H9 (cell line): ENCODE measurements around the gene SRGN. TPM values are rescaled to one million over a fixed set of nuclear protein-coding genes. Genes with fewer than 3 reads are reported as not detected.

Experiments used
- DNase-seq: peaks from one replicate; pipeline ENCODE4 v3.0.0-alpha.2; 2017
- H2AFZ ChIP-seq: one replicate; pipeline ENCODE4 v1.6.1; 2013; ENCODE audit warnings: mild to moderate bottlenecking, low read length, control low read depth, moderate library complexity
- H2AK5ac ChIP-seq: 2 replicates; pipeline ENCODE4 v1.6.1; 2013; ENCODE audit warnings: low read length, control low read depth, mixed read lengths; ENCODE audit not compliant: insufficient read length
- H2BK120ac ChIP-seq: one replicate; pipeline ENCODE4 v1.6.1; 2013; ENCODE audit warnings: low read depth, mild to moderate bottlenecking, low read length, control low read depth, inconsistent platforms; ENCODE audit not compliant: poor library complexity, severe bottlenecking
- H2BK12ac ChIP-seq: 2 replicates; pipeline ENCODE4 v1.6.1; 2013; ENCODE audit warnings: low read length, control low read depth, mixed read lengths, low read depth; ENCODE audit not compliant: insufficient read length
- H2BK15ac ChIP-seq: 2 replicates; pipeline ENCODE4 v1.6.1; 2013; ENCODE audit warnings: low read depth, low read length, control low read depth
- H2BK20ac ChIP-seq: one replicate; pipeline ENCODE4 v1.6.1; 2013; ENCODE audit warnings: low read depth, mild to moderate bottlenecking, low read length, control low read depth, inconsistent platforms; ENCODE audit not compliant: poor library complexity, severe bottlenecking
- H2BK5ac ChIP-seq: 2 replicates; pipeline ENCODE4 v1.6.1; 2013; ENCODE audit warnings: low read length, control low read depth, mixed read lengths; ENCODE audit not compliant: insufficient read length
- H3K14ac ChIP-seq: 2 replicates; pipeline ENCODE4 v1.6.1; 2013; ENCODE audit warnings: low read length, control low read depth; ENCODE audit not compliant: insufficient read depth
- H3K18ac ChIP-seq: 2 replicates; pipeline ENCODE4 v1.6.1; 2013; ENCODE audit warnings: low read depth, mild to moderate bottlenecking, mixed read lengths, low read length, control low read depth; ENCODE audit not compliant: insufficient read length
- H3K23ac ChIP-seq: 2 replicates; pipeline ENCODE4 v1.6.1; 2013; ENCODE audit warnings: low read length, control low read depth, mixed read lengths, low read depth; ENCODE audit not compliant: insufficient read length
- H3K23me2 ChIP-seq: 2 replicates; pipeline ENCODE4 v1.6.1; 2013; ENCODE audit warnings: low read depth, mild to moderate bottlenecking, mixed read lengths, low read length, control low read depth; ENCODE audit not compliant: insufficient read length, poor library complexity, severe bottlenecking
- H3K27ac ChIP-seq: 2 replicates; pipeline ENCODE4 v1.5.1; 2013; ENCODE audit warnings: low read length, control low read depth, mixed read lengths, low read depth; ENCODE audit not compliant: insufficient read length
- H3K27me3 ChIP-seq: 2 replicates; pipeline ENCODE4 v1.6.1; 2013; ENCODE audit warnings: low read length, control low read depth, inconsistent platforms; ENCODE audit not compliant: insufficient read depth
- H3K4ac ChIP-seq: 2 replicates; pipeline ENCODE4 v1.6.1; 2013; ENCODE audit warnings: low read depth, mild to moderate bottlenecking, control low read depth, inconsistent platforms, low read length, moderate library complexity
- H3K4me1 ChIP-seq: 2 replicates; pipeline ENCODE4 v1.6.1; 2013; ENCODE audit warnings: low read length, control low read depth, inconsistent platforms; ENCODE audit not compliant: insufficient read depth
- H3K4me2 ChIP-seq: 2 replicates; pipeline ENCODE4 v1.6.1; 2013; ENCODE audit warnings: low read length, control low read depth, mixed read lengths; ENCODE audit not compliant: insufficient read length, insufficient read depth
- H3K56ac ChIP-seq: 2 replicates; pipeline ENCODE4 v1.6.1; 2013; ENCODE audit warnings: low read depth, mild to moderate bottlenecking, mixed read lengths, low read length, control low read depth; ENCODE audit not compliant: insufficient read length
- H3K79me1 ChIP-seq: 2 replicates; pipeline ENCODE4 v1.6.1; 2013; ENCODE audit warnings: low read depth, mild to moderate bottlenecking, moderate library complexity, low read length, control low read depth, inconsistent platforms; ENCODE audit not compliant: insufficient read depth, poor library complexity, severe bottlenecking
- H3K79me2 ChIP-seq: 2 replicates; pipeline ENCODE4 v1.6.1; 2013; ENCODE audit warnings: low read length, control low read depth, inconsistent platforms; ENCODE audit not compliant: insufficient read depth
- H3K9ac ChIP-seq: 2 replicates; pipeline ENCODE4 v1.6.1; 2013; ENCODE audit warnings: low read length, control low read depth, mixed read lengths; ENCODE audit not compliant: insufficient read length; ENCODE audit errors: extremely low read depth
- H3K9me3 ChIP-seq: one replicate; pipeline ENCODE4 v1.6.1; 2013; ENCODE audit warnings: low read depth, low read length, inconsistent platforms; ENCODE audit not compliant: control insufficient read depth
- H3T11ph ChIP-seq: one replicate; pipeline ENCODE4 v1.6.1; 2013; ENCODE audit warnings: mild to moderate bottlenecking, low read length, control low read depth, inconsistent platforms
- H4K20me1 ChIP-seq: one replicate; pipeline ENCODE4 v1.6.1; 2013; ENCODE audit not compliant: control insufficient read depth, insufficient read length, insufficient read depth
- H4K5ac ChIP-seq: 2 replicates; pipeline ENCODE4 v1.6.1; 2013; ENCODE audit warnings: low read depth, mild to moderate bottlenecking, mixed read lengths, low read length, control low read depth; ENCODE audit not compliant: insufficient read length
- H4K8ac ChIP-seq: replicated peaks from 2 replicates; pipeline ENCODE4 v1.6.1; 2013; ENCODE audit warnings: low read length, control low read depth, mixed read lengths, low read depth; ENCODE audit not compliant: insufficient read length
- H4K91ac ChIP-seq: 2 replicates; pipeline ENCODE4 v1.6.1; 2013; ENCODE audit warnings: low read depth, mild to moderate bottlenecking, moderate library complexity, mixed read lengths, low read length, control low read depth; ENCODE audit not compliant: insufficient read length
- H3K27ac Mint-ChIP-seq, 3 experiments: 2 replicates in 2 of 3; 3 replicates in 1 of 3; pipeline ENCODE4 v1.8.0; 2020 to 2021; ENCODE audit warnings: mixed read lengths in 3 of 3, mild to moderate bottlenecking in 1 of 3, moderate library complexity in 1 of 3
- H3K27me3 Mint-ChIP-seq: 2 replicates; pipeline ENCODE4 v1.8.0; 2021; ENCODE audit warnings: low read depth, mild to moderate bottlenecking, moderate library complexity, mixed read lengths
- H3K36me3 Mint-ChIP-seq, 3 experiments: 2 replicates in 2 of 3; 3 replicates in 1 of 3; pipeline ENCODE4 v1.8.0; 2020 to 2021; ENCODE audit warnings: low read depth in 3 of 3, mixed read lengths in 3 of 3; ENCODE audit not compliant: insufficient read depth in 1 of 3
- H3K4me1 Mint-ChIP-seq, 2 experiments: 2 replicates each; pipeline ENCODE4 v1.8.0; 2020; ENCODE audit warnings: mixed read lengths in 2 of 2
- H3K4me3 Mint-ChIP-seq, 2 experiments: 2 replicates in 1 of 2; 3 replicates in 1 of 2; pipeline ENCODE4 v1.8.0; 2020 to 2021; ENCODE audit warnings: mild to moderate bottlenecking in 2 of 2, mixed read lengths in 2 of 2, moderate library complexity in 1 of 2
- H3K9me3 Mint-ChIP-seq, 2 experiments: 2 replicates in 1 of 2; 3 replicates in 1 of 2; pipeline ENCODE4 v1.8.0; 2020; ENCODE audit warnings: mild to moderate bottlenecking in 2 of 2, mixed read lengths in 2 of 2, moderate library complexity in 1 of 2
- WGBS: extraction: QIAGEN DNeasy Blood & Tissue Kit; methylation state at CpG from one replicate; pipeline ENCODE4 v1.1.7; 2013; ENCODE audit warnings: missing lambda C conversion rate, low lambda C conversion rate, mixed read lengths; ENCODE audit not compliant: insufficient read length; ENCODE audit errors: extremely low coverage; 5-methylcytosine and 5-hydroxymethylcytosine counted together
- total RNA-seq: library from RNA; stranded (reverse); gene quantifications from 2 replicates; pipeline ENCODE4 v1.2.1, GENCODE V29; 2021
- TF ChIP-seq, protein P1 (sequence below): fragments of 200-600 bp; sonication (generic); conservative IDR thresholded peaks from 3 replicates; pipeline ENCODE4 v1.8.0; 2021; ENCODE audit warnings: antibody characterized with exemption, mild to moderate bottlenecking

The SRGN gene
- total RNA-seq, 1 experiment from 2014 or later = not detected

DNA sequence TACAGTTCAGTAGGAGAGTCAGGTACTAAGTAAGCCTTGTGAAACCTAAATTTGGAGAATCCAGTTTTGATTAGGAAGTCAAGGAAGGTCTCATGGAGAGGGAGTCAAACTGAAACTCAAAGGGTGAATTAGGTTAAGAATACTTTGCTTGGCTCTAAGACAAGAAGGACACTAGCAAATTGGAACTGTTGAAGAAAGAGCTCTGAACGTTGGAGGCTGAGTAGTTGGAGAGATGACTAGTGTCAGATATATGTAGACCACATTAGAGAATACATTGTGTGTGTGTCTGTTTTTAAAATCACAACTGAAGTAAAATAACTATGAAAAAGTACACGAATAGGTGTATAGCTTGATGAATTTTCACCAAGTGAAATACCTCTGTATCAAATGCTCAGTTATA, 42.3 kb downstream of the SRGN start:
- no peak overlapping the region for H2BK20ac ChIP-seq
- H3T11ph ChIP-seq = no peak overlapping the region
- no peaks in the 10 kb centered on the region for H3K27me3 ChIP-seq
- no peak overlapping the region for H3K56ac ChIP-seq
- no peak for DNase-seq
- Mint-ChIP-seq H3K4me1 (peaks cover 6 to 7% of the 10 kb centered on the region in 2 experiments), H3K4me3 (no peak overlapping the region), H3K27me3 (no peaks in the 10 kb centered on the region), H3K27ac (peak overlapping the region in 1 of 3 experiments; percentile 32; a peak in 3 of 7 replicates), H3K36me3 (peaks cover 1 to 25% (median 17%) of the 10 kb centered on the region in 3 experiments; a peak in 5 of 7 replicates), H3K9me3 (no peaks in the 10 kb centered on the region)
- no peak overlapping the region for H2BK120ac ChIP-seq
- H3K79me2 ChIP-seq = peaks cover 7% of the 10 kb centered on the region; the same call in 1 of the 2 replicates
- no peak overlapping the region for H4K91ac ChIP-seq
- no peak overlapping the region for H2BK15ac ChIP-seq
- H3K27ac ChIP-seq = no peak overlapping the region
- H4K8ac ChIP-seq = no peak overlapping the region
- H3K4ac ChIP-seq = no peak overlapping the region
- WGBS = no CpG with 5 or more reads among the region's 2 CpGs
- H2BK12ac ChIP-seq = no peak overlapping the region
- H3K18ac ChIP-seq = no peak overlapping the region
- no peaks in the 10 kb centered on the region for H3K4me1 ChIP-seq
- no peaks in the 10 kb centered on the region for H3K9me3 ChIP-seq
- H3K9ac ChIP-seq = no peak overlapping the region
- H3K79me1 ChIP-seq = peaks cover 5% of the 10 kb centered on the region
- TF ChIP-seq, protein P1, sequence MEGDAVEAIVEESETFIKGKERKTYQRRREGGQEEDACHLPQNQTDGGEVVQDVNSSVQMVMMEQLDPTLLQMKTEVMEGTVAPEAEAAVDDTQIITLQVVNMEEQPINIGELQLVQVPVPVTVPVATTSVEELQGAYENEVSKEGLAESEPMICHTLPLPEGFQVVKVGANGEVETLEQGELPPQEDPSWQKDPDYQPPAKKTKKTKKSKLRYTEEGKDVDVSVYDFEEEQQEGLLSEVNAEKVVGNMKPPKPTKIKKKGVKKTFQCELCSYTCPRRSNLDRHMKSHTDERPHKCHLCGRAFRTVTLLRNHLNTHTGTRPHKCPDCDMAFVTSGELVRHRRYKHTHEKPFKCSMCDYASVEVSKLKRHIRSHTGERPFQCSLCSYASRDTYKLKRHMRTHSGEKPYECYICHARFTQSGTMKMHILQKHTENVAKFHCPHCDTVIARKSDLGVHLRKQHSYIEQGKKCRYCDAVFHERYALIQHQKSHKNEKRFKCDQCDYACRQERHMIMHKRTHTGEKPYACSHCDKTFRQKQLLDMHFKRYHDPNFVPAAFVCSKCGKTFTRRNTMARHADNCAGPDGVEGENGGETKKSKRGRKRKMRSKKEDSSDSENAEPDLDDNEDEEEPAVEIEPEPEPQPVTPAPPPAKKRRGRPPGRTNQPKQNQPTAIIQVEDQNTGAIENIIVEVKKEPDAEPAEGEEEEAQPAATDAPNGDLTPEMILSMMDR = no peak
- no peaks in the 10 kb centered on the region for H3K23me2 ChIP-seq
- no peak overlapping the region for H3K14ac ChIP-seq
- no peak overlapping the region for H2AFZ ChIP-seq
- H3K4me2 ChIP-seq = no peak overlapping the region
- no peak overlapping the region for H4K5ac ChIP-seq
- no peak overlapping the region for H2AK5ac ChIP-seq
- H2BK5ac ChIP-seq = no peak overlapping the region
- no peak overlapping the region for H3K23ac ChIP-seq
- no peaks in the 10 kb centered on the region for H4K20me1 ChIP-seq
